Heart left ventricle (tissue), 13 donors: ENCODE data around the gene IQCH.

Experiments used
- CTCF ChIP-seq, 12 donors: fragments of 200-600 bp; sonication (generic) in 4 of 12; IDR thresholded peaks; one replicate each; pipeline versions ENCODE4 v1.5.0 to v1.8.0; 2018 to 2022; ENCODE audit warnings: antibody characterized with exemption in 12 of 12, mild to moderate bottlenecking in 5 of 12
- POLR2A ChIP-seq, 2 donors: fragments of 450-650 bp; IDR thresholded peaks; one replicate each; pipeline ENCODE4 v1.6.1; 2017; ENCODE audit warnings: antibody characterized with exemption in 2 of 2, mild to moderate bottlenecking in 2 of 2, moderate library complexity in 2 of 2
- donor health status: ischemic (EF 13 %, LVEDD 7.1; RV severe dilation, severe dysfunction).
- donor health status: DM: no; HTN: yes; CAD: no.
- donor health status: DM: no; HTN: no; CAD: no.
- donor health status: ischemic (EF 25% LVEDD 6.9; RV normal size, moderate dysfunction).
- donor health status: ischemic (EF 25% LVEDD 5.7; RV mildly dilated, moderate dysfunction).
- donor health status: ischemic (EF 35%, LVEDD 5.7; RV mildly dilated, moderate dysfunction).
- donor health status: nonischemic (EF 11% LVEDD 7.7; RV severe dilation, severe dysfunction).
- donor health status: DM: yes; HTN: yes; CAD: no.
- donor health status: PGD.
- donor health status: ischemic (EF 29% LVEDD 5.4; RV normal size, mild dysfunction).
- donor health status: nonischemic (EF 23%, LVEDD 6.1; RV moderate dilation, normal function).

GRCh38 chr15:67421105-67421504 lies 166.5 kb downstream of the IQCH start:
- TF ChIP-seq CTCF (IDR thresholded peaks at IDR 0.05) (no peak), POLR2A (IDR thresholded peaks at IDR 0.05) (no peak)
